CD4-positive, alpha-beta T cell treated with Interleukin-4 for 1 hour (primary cell): ENCODE measurements around the gene PUS1.
"Not testable (repeated sequence)": the region's sequence is repeated elsewhere in the genome, so short reads cannot be mapped to it uniquely, and the experiment has no call there.

Source experiments
- DNase-seq, 2 donors: peaks; one replicate each; pipeline ENCODE4 v3.0.0-alpha.2; 2020 to 2022

PUS1 gene

GRCh38 chr12:131928711-131929580 is at the start of gene PUS1:
Gene PUS1 (plus strand): TSS chr12:131929276. CDS start chr12:131929723, 447 bp downstream.
- peak; percentile 96 for DNase-seq

GRCh38 chr12:131882804-131883520 is 46.1 kb upstream of the PUS1 start:
- peak in 1 of 2 donors; percentile 21 for DNase-seq

GRCh38 chr12:131883521-131883900 is 45.6 kb upstream of the PUS1 start:
- DNase-seq = no peak

GRCh38 chr12:131885076-131885475 is 44.0 kb upstream of the PUS1 start:
- DNase-seq = not testable (repeated sequence)

GRCh38 chr12:131885543-131886057 is 43.5 kb upstream of the PUS1 start:
- DNase-seq = no peak

- not testable (repeated sequence) for DNase-seq
Observed at GRCh38 chr12:131891722-131892121, 37.4 kb upstream of the PUS1 start.

- no peak for DNase-seq
Observed at GRCh38 chr12:131892711-131893604, 36.1 kb upstream of the PUS1 start.

- peak in 1 of 2 donors; percentile 7 for DNase-seq
Observed at GRCh38 chr12:131893605-131894312, 35.3 kb upstream of the PUS1 start.

- DNase-seq = peak; percentile 91
Observed at GRCh38 chr12:131894313-131894860, 34.7 kb upstream of the PUS1 start, which contains the start of gene ULK1. Gene ULK1 (plus strand): TSS chr12:131894622. CDS start chr12:131895002, 380 bp downstream.

GRCh38 chr12:131894981-131895639 is 34.0 kb upstream of the PUS1 start:
- DNase-seq = no peak

GRCh38 chr12:131895640-131896079 is 33.4 kb upstream of the PUS1 start:
- DNase-seq = no peak

- DNase-seq = peak; percentile 63 to 71
Observed at GRCh38 chr12:131896080-131896810, 32.8 kb upstream of the PUS1 start.

GRCh38 chr12:131896811-131897270 is 32.2 kb upstream of the PUS1 start:
- no peak for DNase-seq

GRCh38 chr12:131897276-131897675 is 31.8 kb upstream of the PUS1 start:
- no peak for DNase-seq

GRCh38 chr12:131897875-131898274 is 31.2 kb upstream of the PUS1 start:
- no peak for DNase-seq

- no peak for DNase-seq
Observed at GRCh38 chr12:131900397-131900796, 28.7 kb upstream of the PUS1 start.

- no peak for DNase-seq
Observed at GRCh38 chr12:131901431-131902331, 27.4 kb upstream of the PUS1 start.

- no peak for DNase-seq
Observed at GRCh38 chr12:131902332-131903241, 26.5 kb upstream of the PUS1 start.
